ENCODE results near the gene C16orf54.
"Not testable (repeated sequence)": the region's sequence is repeated elsewhere in the genome, so short reads cannot be mapped to it uniquely, and the experiment has no call there.

Gene C16orf54

DNA sequence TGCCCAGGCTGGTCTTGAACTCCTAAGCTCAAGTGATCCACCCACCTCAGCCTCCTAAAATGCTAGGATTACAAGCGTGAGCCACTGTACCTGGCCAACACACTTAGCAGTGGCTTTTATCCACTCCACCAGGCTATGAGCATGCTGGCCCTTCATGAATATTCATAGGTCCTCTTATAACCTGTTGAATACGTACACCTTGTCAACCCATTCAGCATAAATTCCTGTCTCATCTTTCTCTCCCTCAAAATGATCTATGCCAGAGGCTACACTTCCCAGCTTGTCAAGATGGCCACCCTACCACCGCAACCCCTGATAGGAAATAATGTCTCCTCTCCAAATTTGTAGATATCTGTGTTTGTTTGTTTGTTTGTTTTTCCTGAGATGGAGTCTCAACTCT is 21.3 kb upstream of the C16orf54 start:
- no peak for DNase-seq

DNA sequence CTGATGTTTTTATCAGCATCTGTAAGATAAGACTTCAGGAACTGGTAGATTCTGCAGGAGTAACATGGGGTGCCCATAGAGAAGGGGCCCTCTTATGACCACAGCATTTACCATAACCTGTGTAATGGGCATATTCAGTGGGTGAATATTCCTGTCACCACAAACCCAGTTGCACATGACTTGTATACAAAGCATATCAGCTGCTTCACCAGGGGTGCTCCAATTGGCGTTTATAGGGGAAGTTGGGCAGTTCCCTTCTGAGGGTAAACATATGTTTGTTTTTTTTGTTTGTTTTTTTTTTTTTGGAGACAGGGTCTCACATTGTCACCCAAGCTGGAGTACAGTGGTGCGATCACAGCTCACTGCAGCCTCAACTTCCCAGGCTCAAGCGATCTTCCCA is 20.8 kb upstream of the C16orf54 start:
- no peak for DNase-seq

DNA sequence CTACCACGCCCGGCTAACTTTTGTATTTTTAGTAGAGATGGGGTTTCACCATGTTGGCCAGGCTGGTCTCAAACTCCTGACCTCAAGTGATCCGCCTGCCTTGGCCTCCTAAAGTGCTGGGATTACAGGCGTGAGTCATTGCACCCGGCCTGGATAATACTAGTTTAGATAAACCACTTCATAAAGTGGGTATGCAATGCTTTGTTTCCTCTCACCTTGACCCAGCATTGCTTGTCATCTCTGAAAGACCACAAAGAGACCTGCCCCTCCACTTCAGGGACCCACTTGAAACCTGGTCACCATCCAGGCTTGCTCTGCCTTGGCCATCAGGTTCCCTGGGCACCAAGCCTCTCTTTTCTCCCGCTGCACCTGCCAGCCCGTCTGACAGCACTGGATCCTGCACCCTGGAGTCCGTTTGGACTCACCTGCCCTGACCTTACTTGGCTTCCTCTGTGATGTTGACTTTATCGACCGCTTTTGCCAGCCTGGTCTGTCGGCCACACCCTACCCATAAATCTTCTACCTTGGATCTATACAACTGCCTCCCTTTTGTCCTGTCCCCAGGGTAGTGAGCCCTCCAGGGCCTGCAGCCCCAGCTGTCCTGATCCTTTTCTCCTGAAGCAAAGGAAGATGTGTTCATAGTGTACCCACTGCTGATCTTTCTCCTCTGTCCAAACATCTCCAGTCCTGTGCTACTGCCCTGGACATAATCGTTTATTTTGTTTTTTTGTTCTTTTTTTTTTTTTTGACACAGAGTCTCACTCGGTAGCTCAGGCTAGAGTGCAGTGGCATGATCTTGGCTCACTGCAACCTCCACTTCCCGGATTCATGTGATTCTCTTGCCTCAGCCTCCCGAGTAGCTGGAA is 19.6 kb upstream of the C16orf54 start:
- no peak for DNase-seq

DNA sequence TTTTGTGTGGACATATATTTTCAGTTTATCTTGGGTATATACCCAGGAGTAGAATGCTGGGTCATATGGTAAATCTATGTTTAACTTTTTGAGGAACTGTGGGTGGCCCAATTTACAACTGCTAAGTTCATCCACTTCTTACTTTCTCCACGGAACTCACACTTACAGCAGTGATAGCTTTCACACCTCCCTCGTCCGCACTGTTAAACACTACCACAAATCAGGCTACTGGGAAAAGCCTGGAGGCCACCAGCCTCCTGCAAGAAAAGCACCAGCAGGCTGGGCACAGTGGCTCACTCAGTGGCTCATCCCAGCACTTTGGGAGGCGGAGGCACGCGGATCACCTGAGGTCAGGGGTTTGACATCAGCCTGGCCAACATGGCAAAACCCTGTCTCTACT is 17.5 kb upstream of the C16orf54 start:
- no peak for DNase-seq

DNA sequence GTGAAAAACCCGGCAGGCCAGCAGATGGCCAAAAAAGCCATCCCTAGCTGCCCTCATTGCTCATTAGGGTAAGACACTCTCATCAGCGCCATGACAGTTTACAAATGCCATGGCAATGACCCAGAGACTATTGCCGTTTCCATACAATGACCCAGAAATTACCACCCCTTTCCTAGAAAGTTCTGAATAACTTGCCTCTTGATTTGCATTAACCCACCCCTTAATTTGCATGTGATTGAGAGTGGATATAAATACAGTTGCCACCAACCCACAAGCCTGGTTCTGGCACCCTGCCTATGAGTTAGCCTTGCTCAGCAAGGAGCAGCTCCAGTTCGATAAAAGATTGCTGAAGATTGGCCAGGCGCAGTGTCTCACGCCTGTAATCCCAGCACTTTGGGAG is 16.1 kb upstream of the C16orf54 start:
- no peak for DNase-seq

DNA sequence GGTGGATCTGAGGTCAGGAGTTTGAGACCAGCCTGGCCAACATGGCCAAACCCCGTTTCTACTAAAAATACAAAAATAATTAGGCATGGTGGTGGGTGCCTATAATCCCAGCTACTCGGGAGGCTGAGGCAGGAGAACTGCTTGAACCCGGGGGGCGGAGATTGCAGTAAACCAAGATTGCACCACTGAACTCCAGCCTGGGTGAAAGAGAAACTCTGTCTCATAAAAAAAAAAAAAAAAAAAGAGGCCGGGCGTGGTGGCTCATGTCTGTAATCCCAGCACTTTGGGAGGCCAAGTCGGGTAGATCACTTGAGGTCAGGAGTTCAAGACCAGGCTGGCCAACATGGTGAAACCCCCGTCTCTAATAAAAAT is 15.5 kb upstream of the C16orf54 start:
- DNase-seq, result not testable (repeated sequence)

DNA sequence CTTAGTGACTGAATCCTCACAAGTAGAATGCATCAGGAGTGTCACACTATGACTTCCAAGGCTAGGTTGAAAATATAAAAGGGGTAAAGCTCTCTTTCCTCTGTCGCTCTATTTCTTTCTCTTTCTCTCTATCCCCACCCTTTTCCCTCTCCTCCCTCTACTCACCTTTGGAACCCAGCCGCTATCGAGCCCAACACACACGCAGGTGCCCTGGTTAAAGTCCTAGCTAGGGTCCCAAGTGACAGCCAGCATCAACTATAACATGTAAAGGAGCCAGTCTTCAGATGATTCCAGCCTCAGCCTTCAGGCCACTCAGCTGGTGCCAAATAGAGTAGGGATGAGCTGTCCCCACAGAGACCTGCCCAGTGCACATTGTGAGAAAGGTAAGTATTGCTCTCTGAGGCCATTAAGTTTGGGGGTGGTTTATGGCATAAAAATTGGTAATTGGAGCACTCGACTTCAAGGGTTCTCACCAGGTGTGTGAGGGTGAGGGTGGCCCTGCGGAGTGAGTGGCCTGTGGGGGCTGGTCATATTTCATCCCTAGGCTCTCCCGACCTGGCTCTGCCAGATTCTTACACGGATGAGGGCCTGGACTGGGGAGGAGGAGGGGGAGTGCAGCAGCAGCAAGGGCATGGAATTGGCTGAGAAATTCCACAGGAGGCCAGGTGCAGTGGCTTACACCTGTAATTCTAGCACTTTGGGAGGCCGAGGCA is 14.9 kb upstream of the C16orf54 start:
- DNase-seq, result no peak

DNA sequence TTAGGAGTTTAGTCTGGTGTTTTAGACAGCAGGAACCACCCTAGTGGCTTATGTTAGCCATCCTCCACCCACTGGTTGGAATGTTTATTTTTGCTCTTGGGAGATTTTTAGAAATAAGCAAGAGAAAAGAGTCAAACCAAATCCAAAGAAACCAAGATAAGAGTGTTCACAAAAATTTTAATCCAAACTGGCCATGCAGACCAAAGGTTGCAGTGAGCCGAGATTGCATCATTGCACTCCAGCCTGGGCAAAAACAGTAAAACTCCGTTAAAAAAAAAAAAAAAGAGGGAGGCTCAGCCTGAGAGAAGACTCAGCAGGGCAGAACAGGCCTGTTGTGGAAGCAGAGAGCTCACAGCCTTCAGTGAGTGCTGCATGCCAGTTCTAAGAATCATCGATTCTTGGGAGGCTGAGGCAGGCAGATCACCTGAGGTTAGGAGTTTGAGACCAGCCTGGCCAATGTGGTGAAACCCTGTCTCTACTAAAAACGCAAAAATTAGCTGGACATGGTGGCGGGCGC is 12.2 kb upstream of the C16orf54 start:
- DNase-seq, result no peak

DNA sequence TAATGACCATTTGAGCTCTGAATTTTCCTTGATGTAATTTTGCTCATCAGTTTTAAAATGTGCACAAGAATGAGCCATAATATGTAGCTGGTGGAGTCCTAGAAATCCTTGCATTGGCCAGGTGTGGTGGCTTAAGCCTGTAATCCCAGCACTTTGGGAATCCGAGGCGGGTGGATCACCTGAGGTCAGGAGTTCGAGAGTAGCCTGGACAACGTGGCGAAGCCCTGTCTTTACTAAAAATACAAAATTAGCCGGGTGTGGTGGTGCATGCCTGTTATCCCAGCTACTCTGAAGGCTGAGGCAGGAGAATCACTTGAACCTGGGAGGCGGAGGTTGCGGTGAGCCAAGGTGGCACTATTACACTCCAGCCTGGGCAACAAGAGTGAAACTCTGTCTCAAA is 11.3 kb upstream of the C16orf54 start:
- DNase-seq, result not testable (repeated sequence)

DNA sequence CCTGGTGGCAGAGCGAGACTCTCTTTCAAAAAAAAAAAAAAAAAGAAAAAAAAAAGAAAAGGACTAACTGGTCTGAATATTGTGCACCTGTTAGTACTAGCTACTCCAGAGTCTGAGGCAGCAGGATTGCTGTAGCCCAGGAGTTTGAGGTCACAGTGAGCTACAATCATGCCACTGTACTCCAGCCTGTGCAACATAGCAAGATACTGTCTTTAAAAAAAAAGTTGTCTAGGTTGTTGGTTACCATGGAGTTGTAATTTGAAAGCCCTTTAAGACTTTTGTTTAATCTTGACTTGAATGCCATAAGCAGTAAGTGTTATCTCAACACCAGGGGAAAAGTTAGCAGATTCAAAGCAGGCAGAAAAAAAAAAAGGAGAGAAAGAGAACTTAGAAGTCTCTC is 10.9 kb upstream of the C16orf54 start:
- DNase-seq, result no peak

DNA sequence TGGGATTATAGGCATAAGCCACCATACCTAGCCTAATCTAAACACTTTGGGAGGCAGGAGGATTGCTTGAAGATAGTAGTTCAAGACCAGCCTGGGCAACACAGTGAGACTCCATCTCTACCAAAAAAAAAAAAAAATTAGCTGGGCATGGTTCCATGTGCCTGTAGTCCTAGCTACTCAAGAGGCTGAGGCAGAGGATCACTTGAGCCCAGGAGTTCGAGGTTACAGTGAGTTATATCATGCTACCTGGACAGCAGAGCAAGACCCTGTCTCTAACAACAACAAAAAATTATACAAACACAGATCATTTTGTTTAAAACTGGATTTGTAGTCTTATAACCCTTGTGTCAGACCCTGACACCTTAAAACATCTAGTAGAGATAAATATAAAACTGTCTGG is 7.7 kb upstream of the C16orf54 start:
- DNase-seq, result no peak

DNA sequence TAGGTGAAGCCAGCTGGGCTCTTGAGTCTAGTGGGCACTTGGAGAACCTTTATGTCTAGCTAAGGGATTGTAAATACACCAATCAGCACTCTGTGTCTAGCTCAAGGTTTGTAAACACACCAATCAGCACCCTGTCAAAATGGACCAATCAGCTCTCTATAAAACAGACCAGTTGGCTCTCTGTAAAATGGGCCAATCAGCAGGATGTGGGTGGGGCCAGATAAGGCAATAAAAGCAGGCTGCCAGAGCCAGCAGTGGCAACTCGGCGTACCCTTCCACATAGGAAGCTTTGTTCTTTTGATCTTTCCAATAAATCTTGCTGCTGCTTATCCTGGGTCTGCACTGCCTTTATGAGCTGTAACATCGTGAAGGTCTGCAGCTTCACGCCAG is 3.0 kb upstream of the C16orf54 start:
- not testable (repeated sequence) for DNase-seq

DNA sequence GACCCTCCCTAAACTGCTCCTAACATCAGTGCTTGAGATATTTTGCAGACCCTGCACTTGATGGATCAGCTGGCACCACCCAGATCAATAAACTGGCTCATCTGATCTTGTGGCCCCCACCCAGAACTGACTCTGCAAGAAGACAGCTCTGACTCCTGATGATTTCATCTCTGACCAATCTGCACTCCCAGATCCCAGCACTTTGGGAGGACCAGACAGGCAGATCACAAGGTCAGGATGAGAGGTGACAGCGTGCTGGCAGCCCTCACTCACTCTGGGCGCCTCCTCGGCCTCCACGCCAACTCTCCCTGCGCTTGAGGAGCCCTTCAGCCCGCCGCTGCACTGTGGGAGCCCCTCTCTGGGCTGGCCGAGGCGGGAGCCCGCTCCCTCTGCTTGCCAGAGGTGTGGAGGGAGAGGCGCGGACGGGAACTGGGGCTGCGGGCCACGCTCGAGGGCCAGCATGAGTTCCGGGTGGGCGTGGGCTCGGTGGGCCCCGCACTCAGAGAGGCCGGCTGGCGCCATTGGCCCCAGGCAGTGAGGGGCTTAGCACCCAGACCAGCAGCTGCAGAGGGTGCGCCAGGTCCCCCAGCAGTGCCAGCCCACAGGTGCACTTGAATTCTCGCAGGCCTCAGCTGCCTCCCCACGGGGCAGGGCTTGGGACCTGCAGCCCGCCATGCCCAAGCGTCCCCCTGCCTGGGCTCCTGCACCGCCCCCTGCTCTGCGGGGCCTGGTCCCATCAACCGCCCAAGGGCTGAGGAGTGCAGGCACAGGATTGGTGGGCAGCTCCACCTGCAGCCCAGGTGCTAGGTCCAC is 2.4 kb upstream of the C16orf54 start:
- no peak for DNase-seq

DNA sequence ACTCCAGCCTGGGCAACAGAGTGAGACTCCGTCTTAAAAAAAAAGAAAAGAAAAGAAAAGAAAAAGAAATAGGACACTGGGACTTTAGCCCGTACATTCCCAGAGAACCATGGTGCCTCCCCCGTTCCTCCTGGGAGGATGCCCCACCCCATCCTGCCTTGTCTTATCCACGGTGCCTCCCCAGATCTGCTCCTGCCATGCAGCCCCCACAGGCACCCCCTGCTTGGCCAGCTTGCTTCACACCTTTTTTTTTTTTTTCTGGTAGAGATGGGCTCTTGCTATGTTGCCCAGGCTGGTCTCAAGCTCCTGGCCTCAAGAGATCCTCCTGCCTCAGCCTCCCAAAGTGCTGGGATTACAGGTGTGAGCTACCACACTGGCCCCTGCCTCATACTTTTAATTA is 728 bp upstream of the C16orf54 start:
- not testable (repeated sequence) for DNase-seq

DNA sequence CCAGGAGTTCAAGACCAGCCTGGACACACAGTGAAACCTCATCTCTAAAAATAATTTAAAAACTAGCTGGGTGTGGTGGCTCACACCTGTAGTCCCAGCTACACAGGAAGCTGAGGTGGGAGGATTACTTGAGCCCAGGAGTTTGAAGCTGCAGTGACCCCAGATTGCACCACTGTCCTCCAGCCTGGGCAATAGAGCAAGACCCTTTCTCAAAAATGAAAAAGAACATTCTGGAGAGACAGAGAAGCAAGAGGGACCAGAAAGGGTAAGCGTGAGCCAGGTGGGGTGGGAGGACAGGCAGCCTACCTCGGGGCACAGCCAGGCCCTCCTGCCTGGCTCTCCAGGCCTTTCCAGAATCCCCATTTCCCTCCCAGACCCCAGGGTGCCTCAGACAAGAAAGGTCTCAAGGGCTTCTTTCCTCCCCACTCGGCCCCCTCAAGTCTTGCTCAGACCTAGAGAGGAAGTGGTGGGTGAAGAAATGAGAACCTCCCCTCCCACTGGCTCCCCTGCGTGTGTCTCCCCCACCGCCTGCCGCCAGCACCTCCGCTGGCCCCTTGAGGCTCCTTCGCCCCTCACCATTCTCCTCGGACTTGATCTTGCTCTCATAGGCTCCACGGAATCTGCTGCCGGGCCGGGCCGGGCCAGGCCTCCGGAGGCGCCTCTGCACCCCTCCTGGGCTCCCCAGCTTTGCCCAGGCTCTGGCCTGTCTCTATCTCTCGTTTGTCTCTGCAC is 503 bp downstream of the C16orf54 start:
- DNase-seq, result peak; percentile 66

DNA sequence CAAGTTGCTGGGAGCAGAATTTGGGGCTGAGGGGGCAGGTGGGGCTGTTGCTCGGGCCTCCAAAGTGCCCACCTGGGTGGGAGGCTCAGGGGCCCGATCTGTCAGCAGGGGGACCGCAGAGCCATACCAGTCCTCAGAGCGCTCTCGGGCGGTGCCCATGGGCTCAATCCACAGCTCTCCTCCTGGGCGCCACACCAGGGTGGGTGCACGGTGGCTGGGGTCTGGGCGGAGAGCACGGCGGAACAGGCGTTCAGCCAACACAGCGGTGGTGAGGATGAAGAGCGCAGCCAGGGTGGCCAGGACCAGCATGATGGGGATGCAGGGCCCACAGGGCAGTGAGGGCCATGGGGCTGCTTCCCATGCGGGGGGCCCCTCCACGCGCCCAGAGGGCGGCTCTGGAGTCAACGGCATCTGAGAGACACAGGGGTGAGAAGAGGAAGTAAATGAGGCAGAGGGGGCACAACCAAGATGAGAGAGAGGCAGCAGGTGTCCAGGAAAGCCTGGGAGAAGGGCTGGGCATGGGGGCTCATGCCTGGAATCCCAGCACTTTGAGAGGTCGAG is 1.2 kb downstream of the C16orf54 start:
- DNase-seq, result peak; percentile 23

DNA sequence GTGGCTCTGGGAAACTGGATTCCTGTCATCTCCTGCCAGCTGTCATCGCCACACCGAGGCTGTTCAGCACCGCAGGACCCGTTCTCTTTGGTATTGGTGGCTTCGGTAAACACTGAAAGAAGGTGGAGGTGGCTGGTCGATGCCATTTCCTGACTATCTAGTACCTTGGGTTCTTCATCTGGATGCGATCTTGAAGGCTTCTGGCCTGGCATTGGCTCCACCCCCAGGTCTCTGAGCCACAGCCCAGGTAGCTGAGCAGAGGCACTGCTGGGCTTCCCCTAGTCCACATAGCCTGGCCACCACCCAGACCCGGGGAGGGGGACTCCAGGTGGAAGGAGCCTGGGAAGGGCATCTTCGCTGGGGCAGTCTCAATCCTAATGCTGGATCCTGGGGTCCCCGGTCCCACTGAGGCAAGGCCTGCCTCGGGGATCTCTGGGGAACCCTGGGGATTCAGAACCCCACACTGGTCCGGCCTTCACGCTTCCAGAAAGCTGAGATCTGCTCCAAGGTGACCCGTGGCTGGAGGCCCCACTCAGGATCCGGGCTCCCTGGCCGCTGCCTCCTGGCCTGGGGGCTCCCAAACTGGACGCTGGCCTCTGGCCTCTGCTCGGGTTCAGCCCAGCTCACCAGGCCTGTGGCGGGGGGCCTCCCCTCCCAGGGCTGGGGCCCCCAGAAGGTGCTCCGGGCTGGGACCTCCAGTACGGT is 1.8 kb downstream of the C16orf54 start:
- DNase-seq, result peak; percentile 50

DNA sequence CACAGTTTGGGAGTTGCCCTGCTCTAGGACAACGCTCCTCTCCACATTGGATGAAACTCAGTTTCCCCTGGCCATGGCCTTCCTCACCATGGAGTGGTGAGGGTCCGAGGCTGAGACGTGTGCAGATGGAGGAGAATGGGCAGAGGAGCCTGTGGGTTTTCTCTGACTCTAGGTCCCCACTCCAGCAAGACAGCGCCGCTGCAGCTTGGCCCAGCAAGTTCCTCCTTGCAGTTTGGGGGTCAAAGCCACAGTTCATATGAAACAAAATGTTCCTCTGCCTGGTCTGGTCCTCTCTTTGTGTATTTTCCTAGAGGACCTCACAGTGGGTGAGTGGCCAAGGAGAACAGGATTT is 2.3 kb downstream of the C16orf54 start:
- DNase-seq, result no peak

DNA sequence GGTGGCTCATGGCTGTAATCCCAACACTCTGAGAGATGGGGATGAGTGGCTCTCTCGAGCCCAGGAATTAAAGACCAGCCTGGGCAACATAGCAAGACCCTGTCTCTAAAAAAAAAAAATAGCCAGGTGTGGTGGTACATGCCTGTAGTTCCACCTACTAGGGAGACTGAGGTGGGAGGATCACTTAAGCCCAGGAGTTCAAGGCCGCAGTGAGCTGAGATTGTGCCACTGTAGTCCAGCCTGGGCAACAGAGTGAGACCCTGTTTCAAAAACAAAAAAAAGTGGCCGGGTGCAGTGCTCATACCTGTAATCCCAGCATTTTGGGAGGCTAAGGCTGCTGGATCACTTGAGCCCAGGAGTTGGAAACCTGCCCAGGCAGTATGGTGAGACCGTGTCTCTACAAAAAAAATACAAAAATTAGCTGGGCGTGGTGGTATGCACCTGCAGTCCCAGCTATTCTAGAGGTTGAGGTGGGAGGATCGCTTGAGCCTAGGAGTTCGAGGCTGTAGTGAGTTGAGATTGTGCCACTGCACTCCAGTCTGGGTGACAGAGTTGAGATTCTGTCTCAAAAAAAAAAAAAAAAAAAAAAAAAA is 3.0 kb downstream of the C16orf54 start:
- no peak for DNase-seq

DNA sequence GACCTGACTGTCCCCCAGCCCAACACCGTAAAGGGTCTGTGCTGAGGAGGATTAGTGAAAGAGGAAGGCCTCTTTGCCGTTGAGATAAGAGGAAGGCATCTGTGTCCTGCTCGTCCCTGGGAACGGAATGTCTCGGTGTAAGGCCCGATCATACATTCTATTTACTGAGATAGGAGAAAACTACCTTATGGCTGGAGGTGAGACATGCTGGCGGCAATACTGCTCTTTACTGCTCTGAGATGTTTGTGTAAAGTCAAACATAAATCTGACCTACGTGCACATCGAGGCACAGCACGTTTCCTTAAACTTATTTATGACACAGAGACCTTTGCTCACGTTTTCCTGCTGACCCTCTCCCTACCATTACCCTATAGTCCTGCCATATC is 5.2 kb downstream of the C16orf54 start:
- DNase-seq, result not testable (repeated sequence)

DNA sequence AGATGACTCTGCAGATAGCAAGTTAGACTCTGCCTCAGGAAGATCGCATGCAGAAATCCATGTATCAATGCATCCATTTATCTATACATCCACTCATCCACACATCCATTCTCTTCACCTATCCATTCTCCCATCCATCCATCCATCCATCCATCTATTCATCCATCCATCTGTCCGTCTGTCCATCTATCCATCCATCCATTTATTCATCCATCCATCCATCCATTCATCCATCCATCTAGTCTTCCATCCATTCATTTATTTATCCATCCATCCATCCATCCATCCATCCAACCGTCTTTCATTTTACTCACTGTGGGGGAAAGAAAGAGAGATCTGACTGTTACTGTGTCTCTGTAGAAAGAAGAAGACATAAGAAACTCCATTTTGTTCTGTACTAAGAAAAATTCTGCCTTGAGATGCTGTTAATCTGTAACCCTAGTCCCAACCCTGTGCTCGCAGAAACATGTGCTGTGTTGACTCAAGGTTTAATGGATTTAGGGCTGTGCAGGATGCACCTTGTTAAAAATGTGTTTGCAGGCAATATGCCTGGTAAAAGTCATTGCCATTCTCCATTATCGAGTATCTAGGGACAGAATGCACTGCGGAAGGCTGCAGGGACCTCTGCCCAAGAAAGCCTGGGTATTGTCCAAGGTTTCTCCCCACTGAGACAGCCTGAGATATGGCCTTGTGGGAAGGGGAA is 5.7 kb downstream of the C16orf54 start:
- DNase-seq, result not testable (repeated sequence)

Measured in activated gamma-delta T cell treated with Interleukin-2 at 50 U/mL for 16 hours (primary cell).